Neuronal stem cell (in vitro differentiated cells): ENCODE measurements around the gene PNRC2.
"Not testable (repeated sequence)": the region's sequence is repeated elsewhere in the genome, so short reads cannot be mapped to it uniquely, and the experiment has no call there.

Source experiments
- DNase-seq: peaks from one replicate; pipeline ENCODE4 v3.0.0-alpha.2; 2013; ENCODE audit warnings: low spot score
- H2AFZ ChIP-seq: one replicate; pipeline ENCODE4 v1.6.1; 2013; ENCODE audit warnings: mild to moderate bottlenecking, low read length, inconsistent platforms
- H2AK5ac ChIP-seq: 2 replicates; pipeline ENCODE4 v1.6.1; 2013; ENCODE audit warnings: low read depth, mild to moderate bottlenecking, inconsistent platforms, low read length, moderate library complexity, mixed read lengths
- H2BK120ac ChIP-seq: 2 replicates; pipeline ENCODE4 v1.6.1; 2013; ENCODE audit warnings: low read depth, mild to moderate bottlenecking, inconsistent platforms, low read length, moderate library complexity, mixed read lengths
- H2BK12ac ChIP-seq: one replicate; pipeline ENCODE4 v1.6.1; 2013; ENCODE audit warnings: low read length, inconsistent platforms
- H2BK15ac ChIP-seq: 2 replicates; pipeline ENCODE4 v1.6.1; 2013; ENCODE audit warnings: mild to moderate bottlenecking, low read length, inconsistent platforms, mixed read lengths
- H2BK5ac ChIP-seq: one replicate; pipeline ENCODE4 v1.6.1; 2013; ENCODE audit warnings: inconsistent platforms, mild to moderate bottlenecking, low read length, moderate library complexity
- H3K14ac ChIP-seq: one replicate; pipeline ENCODE4 v1.6.1; 2013; ENCODE audit warnings: low read length, inconsistent platforms
- H3K18ac ChIP-seq: 2 replicates; pipeline ENCODE4 v1.6.1; 2013; ENCODE audit warnings: low read length, inconsistent platforms
- H3K23ac ChIP-seq: 2 replicates; pipeline ENCODE4 v1.6.1; 2013; ENCODE audit warnings: low read depth, mild to moderate bottlenecking, mixed read lengths, low read length, inconsistent platforms; ENCODE audit not compliant: poor library complexity
- H3K27ac ChIP-seq: replicated peaks from 3 replicates; pipeline ENCODE4 v1.5.1; 2013; ENCODE audit warnings: low read length, inconsistent platforms
- H3K27me3 ChIP-seq, 3 experiments: 2 replicates each; pipeline ENCODE4 v1.6.1; 2013; ENCODE audit warnings: low read length in 3 of 3, mild to moderate bottlenecking in 2 of 3, inconsistent platforms in 1 of 3, low read depth in 1 of 3, mixed read lengths in 1 of 3, moderate library complexity in 1 of 3; ENCODE audit not compliant: control insufficient read depth in 3 of 3, insufficient read depth in 3 of 3
- H3K36me3 ChIP-seq, 2 donors: replicated peaks in 1 of 2; 2 replicates each; pipeline ENCODE4 v1.6.1; 2013; ENCODE audit warnings: low read length in 2 of 2; ENCODE audit not compliant: control insufficient read depth in 2 of 2, insufficient read depth in 2 of 2
- H3K4ac ChIP-seq: 2 replicates; pipeline ENCODE4 v1.6.1; 2013; ENCODE audit warnings: inconsistent platforms, mild to moderate bottlenecking, low read length, moderate library complexity
- H3K4me1 ChIP-seq, 2 donors: 1 replicate in 1 of 2; 2 replicates in 1 of 2; pipeline ENCODE4 v1.6.1; 2013; ENCODE audit warnings: low read length in 2 of 2, low read depth in 1 of 2; ENCODE audit not compliant: control insufficient read depth in 2 of 2, insufficient read depth in 1 of 2
- H3K4me2 ChIP-seq: one replicate; pipeline ENCODE4 v1.6.1; 2013; ENCODE audit warnings: mild to moderate bottlenecking, low read length, inconsistent platforms; ENCODE audit not compliant: insufficient read depth, poor library complexity, severe bottlenecking
- H3K4me3 ChIP-seq, 2 donors: 2 replicates each; pipeline ENCODE4 v1.5.1; 2013; ENCODE audit warnings: low read length in 2 of 2, mild to moderate bottlenecking in 2 of 2, inconsistent platforms in 1 of 2, moderate library complexity in 1 of 2
- H3K79me1 ChIP-seq: one replicate; pipeline ENCODE4 v1.6.1; 2013; ENCODE audit warnings: low read depth, mild to moderate bottlenecking, inconsistent platforms, low read length, moderate library complexity
- H3K9ac ChIP-seq: one replicate; pipeline ENCODE4 v1.6.1; 2013; ENCODE audit warnings: mild to moderate bottlenecking, low read depth, low read length, inconsistent platforms; ENCODE audit not compliant: poor library complexity
- H3K9me3 ChIP-seq, 2 donors: replicated peaks in 1 of 2; 2 replicates each; pipeline versions ENCODE3 to v1.6.1; 2013; ENCODE audit warnings: low read length in 2 of 2, mild to moderate bottlenecking in 2 of 2, inconsistent platforms in 1 of 2, low read depth in 1 of 2, mixed read lengths in 1 of 2, moderate library complexity in 1 of 2; ENCODE audit not compliant: control insufficient read depth in 2 of 2, insufficient read depth in 1 of 2
- H4K8ac ChIP-seq: one replicate; pipeline ENCODE4 v1.6.1; 2013; ENCODE audit warnings: low read depth, mild to moderate bottlenecking, inconsistent platforms, low read length, moderate library complexity
- H4K91ac ChIP-seq: one replicate; pipeline ENCODE4 v1.6.1; 2013; ENCODE audit warnings: low read length, low read depth, mild to moderate bottlenecking, inconsistent platforms; ENCODE audit not compliant: poor library complexity
- WGBS, 2 donors: extraction: QIAGEN DNeasy Blood & Tissue Kit; methylation state at CpG; one replicate each; pipeline ENCODE4 v1.1.7; 2013; ENCODE audit warnings: missing lambda C conversion rate in 2 of 2, mixed read lengths in 1 of 2; ENCODE audit not compliant: insufficient read length in 2 of 2, insufficient replicate concordance in 1 of 2; ENCODE audit errors: extremely low coverage in 2 of 2; 5-methylcytosine and 5-hydroxymethylcytosine counted together

PNRC2 gene

GRCh38 chr1:24005163-24005562, 45.5 kb downstream of the PNRC2 start:
- DNase-seq, result no peak
- no peaks in the 10 kb centered on the region for H3K27me3 ChIP-seq
- no peak overlapping the region for H3K23ac ChIP-seq
- H3K9ac ChIP-seq, result no peak overlapping the region
- no CpG with 5 or more reads among the region's 3 CpGs for WGBS, 2 donors
- no peak overlapping the region for H2AK5ac ChIP-seq
- no peaks in the 10 kb centered on the region for H3K79me1 ChIP-seq
- H4K8ac ChIP-seq, result no peak overlapping the region
- no peak overlapping the region for H3K4me3 ChIP-seq
- H3K18ac ChIP-seq, result no peak overlapping the region
- H3K27ac ChIP-seq, result no peak overlapping the region
- no peak overlapping the region for H2BK120ac ChIP-seq
- H3K4me2 ChIP-seq, result no peak overlapping the region
- H3K9me3 ChIP-seq, result no peaks in the 10 kb centered on the region
- H2BK15ac ChIP-seq, result no peak overlapping the region
- no peak overlapping the region for H4K91ac ChIP-seq
- H2BK12ac ChIP-seq, result no peak overlapping the region
- H3K4me1 ChIP-seq, result peaks cover 3 to 8% of the 10 kb centered on the region in 2 donors
- H3K4ac ChIP-seq, result no peak overlapping the region
- H3K36me3 ChIP-seq, result no peaks in the 10 kb centered on the region
- no peak overlapping the region for H2BK5ac ChIP-seq
- no peak overlapping the region for H2AFZ ChIP-seq
- H3K14ac ChIP-seq, result no peak overlapping the region

GRCh38 chr1:24007079-24007478, 47.5 kb downstream of the PNRC2 start:
- H2BK12ac ChIP-seq, result no peak overlapping the region
- no peak overlapping the region for H3K27ac ChIP-seq
- H3K27me3 ChIP-seq, result no peaks in the 10 kb centered on the region
- H4K8ac ChIP-seq, result no peak overlapping the region
- no peak overlapping the region for H3K9ac ChIP-seq
- no peak overlapping the region for H3K4me2 ChIP-seq
- H3K18ac ChIP-seq, result no peak overlapping the region
- H2BK5ac ChIP-seq, result no peak overlapping the region
- no peak for DNase-seq
- no peaks in the 10 kb centered on the region for H3K9me3 ChIP-seq
- H3K4ac ChIP-seq, result no peak overlapping the region
- H3K23ac ChIP-seq, result no peak overlapping the region
- no peaks in the 10 kb centered on the region for H3K36me3 ChIP-seq
- no peak overlapping the region for H2AK5ac ChIP-seq
- H2BK15ac ChIP-seq, result no peak overlapping the region
- H2AFZ ChIP-seq, result no peak overlapping the region
- no peak overlapping the region for H2BK120ac ChIP-seq
- H3K4me3 ChIP-seq, result no peak overlapping the region
- no peaks in the 10 kb centered on the region for H3K79me1 ChIP-seq
- no peak overlapping the region for H3K14ac ChIP-seq
- peaks cover 3 to 8% of the 10 kb centered on the region in 2 donors for H3K4me1 ChIP-seq
- no peak overlapping the region for H4K91ac ChIP-seq

GRCh38 chr1:24008574-24009184, 49.1 kb downstream of the PNRC2 start:
- not testable (repeated sequence) for H3K9ac ChIP-seq, H3K27ac ChIP-seq, H4K91ac ChIP-seq, H2AK5ac ChIP-seq, H2BK5ac ChIP-seq, H3K4me2 ChIP-seq, H3K27me3 ChIP-seq, H3K79me1 ChIP-seq, DNase-seq, H2BK120ac ChIP-seq, H2BK15ac ChIP-seq, H3K4me1 ChIP-seq, H2AFZ ChIP-seq, H3K36me3 ChIP-seq, H3K14ac ChIP-seq, H3K23ac ChIP-seq, H2BK12ac ChIP-seq, H3K4ac ChIP-seq, H3K18ac ChIP-seq, H3K4me3 ChIP-seq, H3K9me3 ChIP-seq, H4K8ac ChIP-seq
- WGBS, 2 donors, result no CpG with 5 or more reads among the region's 3 CpGs

- no peak overlapping the region for H2BK120ac ChIP-seq
- DNase-seq, result no peak
- H4K91ac ChIP-seq, result no peak overlapping the region
- no peak overlapping the region for H3K4me3 ChIP-seq
- H2AK5ac ChIP-seq, result no peak overlapping the region
- no peak overlapping the region for H3K4ac ChIP-seq
- H3K27me3 ChIP-seq, result no peaks in the 10 kb centered on the region
- no peak overlapping the region for H2AFZ ChIP-seq
- H3K9ac ChIP-seq, result no peak overlapping the region
- H3K18ac ChIP-seq, result no peak overlapping the region
- no peaks in the 10 kb centered on the region for H3K79me1 ChIP-seq
- no peak overlapping the region for H2BK15ac ChIP-seq
- no peak overlapping the region for H3K14ac ChIP-seq
- H2BK12ac ChIP-seq, result no peak overlapping the region
- H4K8ac ChIP-seq, result no peak overlapping the region
- no peak overlapping the region for H2BK5ac ChIP-seq
- WGBS, 2 donors, result no CpG with 5 or more reads among the region's 1 CpG
- no peak overlapping the region for H3K27ac ChIP-seq
- H3K4me2 ChIP-seq, result no peak overlapping the region
- no peaks in the 10 kb centered on the region for H3K9me3 ChIP-seq
- H3K4me1 ChIP-seq, result no peaks in the 10 kb centered on the region
- no peaks in the 10 kb centered on the region for H3K36me3 ChIP-seq
- no peak overlapping the region for H3K23ac ChIP-seq
These were observed 49.8 kb downstream of the PNRC2 start for GRCh38 chr1:24009406-24009805.
